ENCODE data around the gene RAB39A. TPM values are rescaled to one million over a fixed set of nuclear protein-coding genes. Genes with fewer than 3 reads are reported as not detected.

The RAB39A gene
- total RNA-seq, 4 donors from 2014 or later = 0.13 to 0.95 (median 0.67) TPM; not detected in 1

GRCh38 chr11:107991868-107992414, 63.7 kb downstream of the RAB39A start:
- Histone ChIP-seq H3K27ac (no peak overlapping the region), H3K36me3 (no peaks in the 10 kb centered on the region), H3K4me3 (no peak overlapping the region), H3K9me3 (no peaks in the 10 kb centered on the region), H3K4me1 (no peaks in the 10 kb centered on the region), H3K27me3 (no peaks in the 10 kb centered on the region)
- WGBS, 2 donors = 66 to 71% methylated on average over 5 of the region's 5 CpGs
- DNase-seq = no peak
- intact Hi-C loops (cut with DNase I) = no loop called here
- TF ChIP-seq CTCF (IDR thresholded peaks at IDR 0.05) = no peak
- TF ChIP-seq POLR2A (IDR thresholded peaks at IDR 0.05) = no peak

GRCh38 chr11:107996006-107996776, 67.9 kb downstream of the RAB39A start:
- no peaks in the 10 kb centered on the region for H3K36me3 ChIP-seq
- no peak overlapping the region for H3K4me3 ChIP-seq
- H3K4me1 ChIP-seq = no peaks in the 10 kb centered on the region
- 44 to 59% methylated on average over 4 to 5 of the region's 5 CpGs for WGBS, 2 donors
- intact Hi-C loops (cut with DNase I) = no loop called here
- H3K27me3 ChIP-seq = no peaks in the 10 kb centered on the region
- no peak for TF ChIP-seq POLR2A (IDR thresholded peaks at IDR 0.05)
- TF ChIP-seq CTCF (IDR thresholded peaks at IDR 0.05) = no peak
- no peak for DNase-seq
- H3K9me3 ChIP-seq = no peaks in the 10 kb centered on the region
- H3K27ac ChIP-seq = no peak overlapping the region

- Histone ChIP-seq H3K27me3 (no peaks in the 10 kb centered on the region), H3K9me3 (no peaks in the 10 kb centered on the region), H3K4me1 (no peaks in the 10 kb centered on the region), H3K36me3 (no peaks in the 10 kb centered on the region), H3K4me3 (no peak overlapping the region), H3K27ac (no peak overlapping the region)
- 67 to 81% methylated on average over 6 of the region's 6 CpGs for WGBS, 2 donors
- TF ChIP-seq POLR2A (IDR thresholded peaks at IDR 0.05) (no peak), CTCF (IDR thresholded peaks at IDR 0.05) (no peak)
- DNase-seq = no peak
- intact Hi-C loops (cut with DNase I) = no loop called here
Observed at GRCh38 chr11:107998761-107999160, 70.5 kb downstream of the RAB39A start.

GRCh38 chr11:107999759-108000455, 71.7 kb downstream of the RAB39A start:
- H3K27me3 ChIP-seq = no peaks in the 10 kb centered on the region
- no peaks in the 10 kb centered on the region for H3K4me1 ChIP-seq
- TF ChIP-seq CTCF (IDR thresholded peaks at IDR 0.05) = peak in 3 of 6 experiments; percentile 14 to 52 (median 38)
- TF ChIP-seq POLR2A (IDR thresholded peaks at IDR 0.05) = no peak
- DNase-seq = no peak
- no peak overlapping the region for H3K27ac ChIP-seq
- WGBS, 2 donors = 30 to 31% methylated on average over 6 of the region's 6 CpGs
- no peak overlapping the region for H3K4me3 ChIP-seq
- intact Hi-C loops (cut with DNase I) = no loop called here
- H3K9me3 ChIP-seq = no peaks in the 10 kb centered on the region
- no peaks in the 10 kb centered on the region for H3K36me3 ChIP-seq

- H3K9me3 ChIP-seq = no peaks in the 10 kb centered on the region
- H3K27ac ChIP-seq = no peak overlapping the region
- TF ChIP-seq POLR2A (IDR thresholded peaks at IDR 0.05) (no peak), CTCF (IDR thresholded peaks at IDR 0.05) (no peak)
- DNase-seq = no peak
- 80 to 85% methylated on average over 3 of the region's 3 CpGs for WGBS, 2 donors
- no peaks in the 10 kb centered on the region for H3K27me3 ChIP-seq
- H3K36me3 ChIP-seq = no peaks in the 10 kb centered on the region
- H3K4me3 ChIP-seq = no peak overlapping the region
- intact Hi-C loops (cut with DNase I) = no loop called here
- H3K4me1 ChIP-seq = no peaks in the 10 kb centered on the region
Observed at GRCh38 chr11:108002476-108002875, 74.2 kb downstream of the RAB39A start.

Measured in esophagus squamous epithelium (tissue), 5 donors.